Measurements from ENCODE around the gene RTN3.

The RTN3 gene

GRCh38 chr11:63775191-63775590 is 93.9 kb downstream of the RTN3 start:
- in situ Hi-C loops (cut with MboI; ENCODE audit: low sequenced_read_pairs, unreplicated experiment), result no loop called here
- no peak for DNase-seq (ENCODE audit: low spot score)
- TF ChIP-seq CTCF (IDR thresholded peaks at IDR 0.05; ENCODE audit: borderline replicate concordance, control extremely low read depth, extremely low read depth, insufficient read depth, missing control alignments), result no peak

DNA sequence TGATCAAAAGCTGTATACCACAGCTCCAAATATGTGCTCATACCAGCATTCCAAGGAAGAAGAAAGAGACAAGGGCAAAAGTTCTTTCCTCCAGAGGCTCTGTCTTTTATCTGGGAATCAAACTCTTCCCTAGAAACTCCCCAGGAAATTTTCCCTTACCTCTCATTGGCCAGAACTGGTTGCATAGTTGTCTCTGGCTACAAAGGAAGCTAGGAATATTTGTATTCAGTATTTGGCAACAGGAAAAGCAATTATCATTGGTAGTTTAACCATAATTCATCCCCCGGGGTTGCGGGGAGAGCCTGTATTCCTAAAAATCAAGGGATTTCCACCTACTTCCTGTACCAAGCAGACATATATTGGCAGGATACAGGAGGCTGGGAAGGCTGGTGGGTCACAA is 97.7 kb downstream of the RTN3 start:
- in situ Hi-C loops (cut with MboI; ENCODE audit: low sequenced_read_pairs, unreplicated experiment), result no loop called here
- TF ChIP-seq CTCF (IDR thresholded peaks at IDR 0.05; ENCODE audit: borderline replicate concordance, control extremely low read depth, extremely low read depth, insufficient read depth, missing control alignments), result no peak
- DNase-seq (ENCODE audit: low spot score), result no peak

- TF ChIP-seq CTCF (IDR thresholded peaks at IDR 0.05; ENCODE audit: borderline replicate concordance, control extremely low read depth, extremely low read depth, insufficient read depth, missing control alignments), result no peak
- no peak for DNase-seq (ENCODE audit: low spot score)
- in situ Hi-C loops (cut with MboI; ENCODE audit: low sequenced_read_pairs, unreplicated experiment), result no loop called here
These were observed 101.4 kb downstream of the RTN3 start for GRCh38 chr11:63782749-63783148.

- TF ChIP-seq CTCF (IDR thresholded peaks at IDR 0.05; ENCODE audit: borderline replicate concordance, control extremely low read depth, extremely low read depth, insufficient read depth, missing control alignments), result no peak
- DNase-seq (ENCODE audit: low spot score), result no peak
- in situ Hi-C loops (cut with MboI; ENCODE audit: low sequenced_read_pairs, unreplicated experiment), result no loop called here
These were observed 102.8 kb downstream of the RTN3 start for GRCh38 chr11:63783925-63784592.

DNA sequence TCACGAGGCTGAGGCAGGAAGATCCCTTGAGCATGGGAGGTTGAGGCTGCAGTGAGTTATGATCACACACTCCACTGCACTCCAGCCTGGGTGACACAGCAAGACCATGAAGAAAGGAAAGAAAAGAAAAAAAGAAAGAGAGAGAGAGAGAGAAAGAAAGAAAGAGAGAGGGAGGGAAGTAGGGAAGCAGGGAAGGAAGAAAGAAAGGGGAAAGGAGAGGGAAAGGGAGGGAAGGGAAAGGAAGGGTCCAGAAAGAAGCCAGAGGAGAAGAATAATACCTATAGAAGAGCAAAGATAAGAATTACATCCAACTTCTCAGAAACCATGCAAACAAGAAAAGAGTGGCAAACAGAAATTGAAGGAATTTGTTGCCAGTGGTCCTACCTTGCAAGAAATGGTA is 104.5 kb downstream of the RTN3 start:
- in situ Hi-C loops (cut with MboI; ENCODE audit: low sequenced_read_pairs, unreplicated experiment), result no loop called here
- no peak for DNase-seq (ENCODE audit: low spot score)

GRCh38 chr11:63791495-63792167 is 110.3 kb downstream of the RTN3 start:
- no peak for DNase-seq (ENCODE audit: low spot score)
- in situ Hi-C loops (cut with MboI; ENCODE audit: low sequenced_read_pairs, unreplicated experiment), result no loop called here
- no peak for TF ChIP-seq CTCF (IDR thresholded peaks at IDR 0.05; ENCODE audit: borderline replicate concordance, control extremely low read depth, extremely low read depth, insufficient read depth, missing control alignments)

More for the DNA sequence above, 104.5 kb downstream of the RTN3 start:
- TF ChIP-seq CTCF (IDR thresholded peaks at IDR 0.05; ENCODE audit: borderline replicate concordance, control extremely low read depth, extremely low read depth, insufficient read depth, missing control alignments), result no peak
